HG02571 (cell line): ENCODE data around the gene CIZ1.
"Not testable (repeated sequence)": the region's sequence is repeated elsewhere in the genome, so short reads cannot be mapped to it uniquely, and the experiment has no call there.

ENCODE experiments used
- ATAC-seq: cut with Tn5 transposase; IDR thresholded peaks from one replicate; pipeline ENCODE4 v1.9.1; 2021; ENCODE audit warnings: mild to moderate bottlenecking, moderate library complexity; ENCODE audit not compliant: unreplicated experiment

Gene CIZ1, protein sequence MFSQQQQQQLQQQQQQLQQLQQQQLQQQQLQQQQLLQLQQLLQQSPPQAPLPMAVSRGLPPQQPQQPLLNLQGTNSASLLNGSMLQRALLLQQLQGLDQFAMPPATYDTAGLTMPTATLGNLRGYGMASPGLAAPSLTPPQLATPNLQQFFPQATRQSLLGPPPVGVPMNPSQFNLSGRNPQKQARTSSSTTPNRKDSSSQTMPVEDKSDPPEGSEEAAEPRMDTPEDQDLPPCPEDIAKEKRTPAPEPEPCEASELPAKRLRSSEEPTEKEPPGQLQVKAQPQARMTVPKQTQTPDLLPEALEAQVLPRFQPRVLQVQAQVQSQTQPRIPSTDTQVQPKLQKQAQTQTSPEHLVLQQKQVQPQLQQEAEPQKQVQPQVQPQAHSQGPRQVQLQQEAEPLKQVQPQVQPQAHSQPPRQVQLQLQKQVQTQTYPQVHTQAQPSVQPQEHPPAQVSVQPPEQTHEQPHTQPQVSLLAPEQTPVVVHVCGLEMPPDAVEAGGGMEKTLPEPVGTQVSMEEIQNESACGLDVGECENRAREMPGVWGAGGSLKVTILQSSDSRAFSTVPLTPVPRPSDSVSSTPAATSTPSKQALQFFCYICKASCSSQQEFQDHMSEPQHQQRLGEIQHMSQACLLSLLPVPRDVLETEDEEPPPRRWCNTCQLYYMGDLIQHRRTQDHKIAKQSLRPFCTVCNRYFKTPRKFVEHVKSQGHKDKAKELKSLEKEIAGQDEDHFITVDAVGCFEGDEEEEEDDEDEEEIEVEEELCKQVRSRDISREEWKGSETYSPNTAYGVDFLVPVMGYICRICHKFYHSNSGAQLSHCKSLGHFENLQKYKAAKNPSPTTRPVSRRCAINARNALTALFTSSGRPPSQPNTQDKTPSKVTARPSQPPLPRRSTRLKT

GRCh38 chr9:128191406-128192046 lies at the start of gene CIZ1:
Gene CIZ1 (minus strand): TSS chr9:128191572. CDS start chr9:128190857, 715 bp downstream.
- peak; percentile 72 for ATAC-seq

GRCh38 chr9:128233817-128234406 lies 42.5 kb upstream of the CIZ1 start:
- no peak for ATAC-seq

DNA sequence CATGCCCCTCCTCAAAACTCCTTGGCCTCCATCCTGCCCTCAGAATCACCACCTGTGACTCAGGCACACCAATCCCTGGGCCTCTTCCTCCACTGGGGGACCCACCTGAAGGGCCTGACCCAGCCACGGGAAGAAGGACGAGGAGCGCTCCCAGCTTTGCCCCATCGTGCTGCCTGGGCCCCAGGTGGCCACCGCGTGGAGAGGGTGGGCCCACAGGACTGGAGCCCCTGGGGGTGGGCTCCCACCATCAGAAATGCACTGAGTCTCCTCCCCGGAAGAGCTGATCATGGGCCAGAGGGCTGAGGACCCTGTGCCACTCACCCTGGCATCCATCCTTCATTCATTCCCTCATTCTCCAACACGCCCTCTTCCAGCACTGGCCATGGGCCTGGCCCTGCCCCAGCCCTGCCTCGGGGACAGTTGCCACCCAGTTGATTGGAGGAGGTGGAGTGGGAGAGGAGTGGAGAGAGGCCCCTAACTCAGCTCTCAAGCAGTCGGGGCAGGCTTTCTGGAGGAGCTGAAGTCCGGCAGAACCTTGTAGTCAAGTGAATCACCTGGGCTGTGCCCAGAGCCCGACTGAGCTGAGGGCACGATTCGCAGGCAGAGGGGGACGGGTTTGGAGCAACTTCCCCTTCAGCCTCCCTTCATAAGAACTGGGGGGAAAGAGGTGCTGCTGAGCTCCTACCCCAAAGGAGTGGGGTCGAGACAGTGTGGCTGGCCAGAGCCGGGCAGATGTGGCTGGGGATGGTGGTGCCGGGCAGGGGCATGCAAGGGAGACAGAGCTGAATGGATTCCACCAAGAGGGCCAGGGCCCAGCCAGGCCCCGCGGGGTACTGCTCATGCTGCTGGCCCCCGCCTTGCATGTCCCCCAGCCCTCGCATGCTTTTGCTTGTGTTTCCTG lies 41.4 kb upstream of the CIZ1 start:
- no peak for ATAC-seq

- ATAC-seq, result no peak
These were observed 40.5 kb upstream of the CIZ1 start for GRCh38 chr9:128231638-128232527.

DNA sequence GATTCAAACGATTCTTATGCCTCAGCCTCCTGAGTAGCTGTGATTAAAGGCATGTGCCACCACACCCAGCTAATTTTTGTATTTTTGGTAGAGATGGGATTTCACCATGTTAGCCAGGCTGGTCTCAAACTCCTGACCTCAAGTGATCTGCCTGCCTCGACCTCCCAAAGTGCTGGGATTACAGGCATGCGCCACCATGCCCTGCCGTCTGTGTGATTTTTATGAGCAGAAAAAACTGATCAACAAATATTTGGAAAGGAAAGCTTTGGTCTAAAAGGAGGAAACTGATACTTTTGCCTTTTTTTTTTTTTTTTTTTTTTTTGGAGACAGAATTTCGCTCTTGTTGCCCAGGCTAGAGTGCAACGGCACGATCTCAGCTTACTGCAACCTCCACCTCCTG lies 39.5 kb upstream of the CIZ1 start:
- not testable (repeated sequence) for ATAC-seq

GRCh38 chr9:128226412-128226801 lies 35.0 kb upstream of the CIZ1 start:
- ATAC-seq, result no peak

DNA sequence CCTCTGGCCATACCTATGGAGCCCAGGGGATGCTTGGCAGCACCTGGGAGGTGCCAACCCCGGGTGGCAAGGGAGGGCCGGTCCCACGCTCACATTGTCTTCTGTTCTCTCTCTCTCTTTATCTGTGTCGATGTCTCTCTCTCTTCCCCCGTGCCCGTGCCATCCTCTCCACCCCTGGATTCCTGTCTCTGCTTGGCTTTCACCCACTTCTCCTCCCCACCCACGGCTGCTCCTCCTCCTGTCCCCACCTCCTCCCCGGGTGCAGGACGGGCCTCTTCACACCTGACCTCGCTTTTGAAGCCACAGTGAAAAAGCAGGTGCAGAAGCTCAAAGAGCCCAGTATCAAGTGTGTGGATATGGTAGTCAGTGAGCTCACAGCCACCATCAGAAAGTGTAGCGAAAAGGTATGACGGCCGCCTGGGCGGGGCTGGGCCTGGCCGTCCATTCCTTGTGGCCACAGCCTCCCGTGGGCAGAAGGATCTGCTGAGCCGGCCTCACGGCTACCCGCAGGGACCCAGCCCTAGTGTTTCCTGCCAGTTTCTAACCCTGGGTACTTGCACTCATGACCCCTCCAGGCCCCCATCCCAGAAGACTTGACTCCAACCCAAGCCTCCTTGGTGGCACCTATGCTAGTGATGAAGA lies 34.5 kb upstream of the CIZ1 start:
- no peak for ATAC-seq

- ATAC-seq, result no peak
These were observed 33.5 kb upstream of the CIZ1 start for GRCh38 chr9:128224877-128225276.

- no peak for ATAC-seq
These were observed 31.7 kb upstream of the CIZ1 start for GRCh38 chr9:128222880-128223670.

- ATAC-seq, result no peak
These were observed 30.7 kb upstream of the CIZ1 start for GRCh38 chr9:128222026-128222425.

GRCh38 chr9:128219831-128220230 lies 28.5 kb upstream of the CIZ1 start:
- ATAC-seq, result no peak

DNA sequence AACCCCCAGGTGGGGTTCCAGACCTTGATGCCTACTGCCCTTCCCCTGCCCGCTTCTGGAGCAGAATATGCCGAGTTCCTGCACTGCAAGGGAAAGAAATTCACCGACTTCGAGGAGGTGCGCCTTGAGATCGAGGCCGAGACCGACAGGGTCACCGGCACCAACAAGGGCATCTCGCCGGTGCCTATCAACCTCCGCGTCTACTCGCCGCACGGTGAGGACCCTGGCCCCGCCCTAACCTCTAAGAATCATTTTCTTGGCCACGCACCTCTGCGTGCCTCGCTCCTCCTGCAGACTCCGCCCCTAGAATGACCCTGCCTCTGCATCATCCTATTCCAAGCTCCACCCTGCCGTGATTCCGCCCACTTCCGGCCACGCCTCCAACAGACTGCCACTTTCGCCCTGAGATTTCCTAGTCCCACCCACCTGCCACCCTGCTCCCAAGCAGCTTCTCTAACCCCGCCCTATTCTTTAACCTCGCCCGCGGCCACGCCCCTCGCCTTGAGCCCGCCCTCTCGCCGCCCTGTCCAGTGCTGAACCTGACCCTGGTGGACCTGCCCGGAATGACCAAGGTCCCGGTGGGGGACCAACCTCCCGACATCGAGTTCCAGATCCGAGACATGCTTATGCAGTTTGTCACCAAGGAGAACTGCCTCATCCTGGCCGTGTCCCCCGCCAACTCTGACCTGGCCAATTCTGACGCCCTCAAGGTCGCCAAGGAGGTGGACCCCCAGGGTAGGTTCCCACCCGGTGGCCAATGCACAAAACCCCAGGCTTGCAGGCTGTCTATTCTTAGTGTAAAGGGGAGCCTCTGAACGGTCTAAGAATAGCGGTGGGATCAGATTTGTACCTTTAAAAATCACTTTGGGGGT lies 27.4 kb upstream of the CIZ1 start:
- ATAC-seq, result peak; percentile 83

DNA sequence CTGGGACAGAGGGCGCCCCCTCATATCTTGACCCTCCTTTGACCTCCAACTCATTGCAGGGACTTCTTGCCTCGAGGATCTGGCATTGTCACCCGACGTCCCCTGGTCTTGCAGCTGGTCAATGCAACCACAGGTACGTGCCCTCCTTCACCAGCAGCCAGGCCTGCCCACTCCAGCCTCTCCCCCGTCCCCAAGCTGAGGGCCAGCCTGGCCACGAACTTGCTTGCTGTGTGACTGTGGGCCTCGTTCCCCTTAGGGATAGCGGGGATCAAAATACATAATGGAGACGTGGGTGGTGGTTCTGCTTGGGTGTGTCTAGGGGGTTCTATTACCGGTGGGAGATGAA lies 26.8 kb upstream of the CIZ1 start:
- ATAC-seq, result no peak

GRCh38 chr9:128216781-128217553 lies 25.6 kb upstream of the CIZ1 start:
- no peak for ATAC-seq

DNA sequence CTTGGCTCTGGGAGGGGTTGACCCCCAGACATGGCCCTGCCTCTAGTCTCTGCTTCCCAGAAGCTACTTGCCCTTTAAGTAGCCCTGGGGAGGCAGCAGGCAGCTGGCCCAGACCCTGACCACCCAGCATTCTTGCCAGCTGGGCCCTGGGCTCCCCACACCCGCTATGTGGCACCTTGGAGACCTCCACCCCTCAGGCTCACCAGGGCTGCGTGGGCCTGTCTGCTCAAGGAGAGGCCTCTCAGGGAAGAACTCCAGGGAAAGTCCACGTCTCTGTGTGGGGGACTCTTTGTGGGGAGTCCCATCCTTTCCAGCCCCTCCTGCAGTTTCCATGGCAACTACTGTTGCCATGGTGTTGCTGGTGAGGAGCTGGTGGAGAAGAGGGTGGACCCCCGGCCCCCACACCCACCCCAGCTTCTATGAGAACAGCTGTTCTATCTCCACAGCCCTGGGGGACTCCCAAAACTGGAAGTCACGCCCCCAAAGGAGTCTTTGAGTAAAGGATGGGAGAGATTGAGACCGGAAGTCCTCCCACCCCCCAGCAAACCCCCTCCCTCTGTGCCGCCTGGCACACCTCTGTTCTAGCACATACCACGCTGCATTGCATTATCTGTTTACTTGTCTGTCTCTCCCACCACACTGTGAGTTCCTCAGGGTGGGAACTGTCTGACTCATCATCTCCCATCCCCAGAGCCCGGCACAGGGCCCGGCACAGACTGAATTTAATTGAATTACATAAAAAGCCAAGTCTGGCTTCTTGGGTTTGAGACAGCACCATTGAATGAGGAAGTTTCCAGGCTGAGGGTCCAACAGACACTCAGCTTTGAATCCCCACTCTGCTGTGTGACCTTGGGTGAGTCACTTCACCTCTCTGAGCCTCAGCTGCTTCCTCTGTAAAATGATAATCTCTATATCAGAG lies 24.4 kb upstream of the CIZ1 start:
- ATAC-seq, result no peak
